HG02973 (cell line): ENCODE data around the gene S100B.
"Not testable (repeated sequence)": the region's sequence is repeated elsewhere in the genome, so short reads cannot be mapped to it uniquely, and the experiment has no call there.

Source experiments
- ATAC-seq: cut with Tn5 transposase; IDR thresholded peaks from one replicate; pipeline ENCODE4 v1.9.1; 2021; ENCODE audit warnings: moderate library complexity; ENCODE audit not compliant: unreplicated experiment

The S100B gene

DNA sequence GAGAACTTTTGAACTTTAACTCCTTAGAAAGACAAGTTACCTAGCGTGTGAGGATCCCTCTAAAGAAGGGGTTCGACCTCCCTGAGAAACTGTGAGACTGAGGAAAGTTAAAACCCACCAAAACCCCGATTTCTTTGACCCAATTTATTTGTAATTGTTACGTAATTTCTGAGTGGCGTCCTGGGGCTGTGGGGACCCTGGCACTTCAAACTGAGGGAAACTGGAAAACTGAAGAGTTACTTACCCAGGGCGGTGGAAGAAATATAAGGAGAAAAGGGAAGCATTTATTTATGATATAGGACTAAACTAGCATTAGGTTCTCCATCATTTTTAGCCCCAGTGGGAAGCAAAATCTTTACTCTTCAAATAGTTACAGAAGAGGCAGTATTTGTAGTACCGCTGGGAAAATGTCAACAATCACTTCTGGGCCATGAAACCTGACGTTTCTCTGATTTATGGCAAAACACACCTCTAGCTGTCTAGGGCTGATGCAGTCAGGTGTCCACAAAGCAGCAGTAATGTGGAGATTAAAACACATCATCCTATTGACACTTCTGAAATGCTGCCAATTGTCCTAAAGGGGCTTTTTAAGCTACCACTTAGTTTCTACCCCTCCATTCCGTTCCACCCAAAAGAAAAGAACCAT lies 430 bp downstream of the S100B start:
- no peak for ATAC-seq

DNA sequence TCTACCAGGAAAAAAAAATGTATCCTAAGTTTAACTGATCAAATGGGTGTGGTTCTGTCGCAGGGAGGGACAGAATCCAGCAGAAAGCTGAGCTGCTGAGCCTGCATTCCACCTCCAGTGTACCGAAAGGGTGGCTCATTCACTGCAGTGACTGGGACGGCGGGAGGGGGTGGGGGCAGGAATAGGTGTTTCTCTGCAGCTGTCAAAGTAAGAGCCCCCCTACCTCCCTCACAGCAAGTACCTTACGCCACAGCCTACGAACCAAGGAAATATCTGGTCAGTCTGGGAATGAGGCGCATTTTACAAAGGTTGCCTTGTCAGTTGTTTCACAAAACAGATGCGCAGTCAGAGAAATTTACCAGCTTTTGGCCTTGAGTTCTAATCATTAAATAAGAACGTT lies 1.7 kb downstream of the S100B start:
- ATAC-seq: no peak

DNA sequence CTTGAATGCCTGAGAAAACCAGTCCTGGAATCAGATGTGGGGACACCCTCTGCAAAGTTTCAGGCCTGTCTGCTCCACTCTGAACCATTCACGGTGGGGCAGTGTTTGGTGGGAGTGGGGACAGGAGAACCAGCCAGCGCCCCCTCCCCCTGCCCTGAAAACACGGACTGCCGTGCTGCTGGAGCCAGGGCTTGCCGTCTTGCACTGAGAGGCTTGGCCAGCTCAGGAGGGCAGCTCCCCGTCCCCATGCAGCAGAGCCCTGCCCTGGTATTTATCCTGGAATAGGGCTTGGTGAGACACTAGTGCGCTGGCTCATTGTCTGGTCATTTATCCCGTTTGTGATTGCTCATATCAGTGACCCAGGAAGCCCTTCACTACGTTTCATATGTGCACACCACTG lies 3.9 kb downstream of the S100B start:
- ATAC-seq: no peak

DNA sequence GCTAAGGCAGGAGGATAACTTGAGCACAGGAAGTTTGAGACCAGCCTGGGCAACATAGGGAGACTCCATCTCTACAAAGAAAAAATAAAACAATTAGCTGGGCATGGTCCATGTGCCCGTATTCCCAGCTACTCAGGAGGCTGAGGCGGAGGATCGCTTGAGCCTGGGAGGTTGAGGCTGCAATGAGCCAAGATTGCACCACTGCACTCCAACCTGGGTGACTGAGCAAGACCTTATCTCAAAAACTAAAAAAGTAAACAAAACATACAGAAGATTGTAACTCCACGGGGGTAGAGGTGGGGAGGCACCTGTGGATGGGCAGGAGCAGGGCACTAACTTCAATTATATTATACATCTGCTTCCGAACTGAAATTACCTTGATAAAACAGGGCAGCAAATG lies 4.6 kb downstream of the S100B start:
- no peak for ATAC-seq

DNA sequence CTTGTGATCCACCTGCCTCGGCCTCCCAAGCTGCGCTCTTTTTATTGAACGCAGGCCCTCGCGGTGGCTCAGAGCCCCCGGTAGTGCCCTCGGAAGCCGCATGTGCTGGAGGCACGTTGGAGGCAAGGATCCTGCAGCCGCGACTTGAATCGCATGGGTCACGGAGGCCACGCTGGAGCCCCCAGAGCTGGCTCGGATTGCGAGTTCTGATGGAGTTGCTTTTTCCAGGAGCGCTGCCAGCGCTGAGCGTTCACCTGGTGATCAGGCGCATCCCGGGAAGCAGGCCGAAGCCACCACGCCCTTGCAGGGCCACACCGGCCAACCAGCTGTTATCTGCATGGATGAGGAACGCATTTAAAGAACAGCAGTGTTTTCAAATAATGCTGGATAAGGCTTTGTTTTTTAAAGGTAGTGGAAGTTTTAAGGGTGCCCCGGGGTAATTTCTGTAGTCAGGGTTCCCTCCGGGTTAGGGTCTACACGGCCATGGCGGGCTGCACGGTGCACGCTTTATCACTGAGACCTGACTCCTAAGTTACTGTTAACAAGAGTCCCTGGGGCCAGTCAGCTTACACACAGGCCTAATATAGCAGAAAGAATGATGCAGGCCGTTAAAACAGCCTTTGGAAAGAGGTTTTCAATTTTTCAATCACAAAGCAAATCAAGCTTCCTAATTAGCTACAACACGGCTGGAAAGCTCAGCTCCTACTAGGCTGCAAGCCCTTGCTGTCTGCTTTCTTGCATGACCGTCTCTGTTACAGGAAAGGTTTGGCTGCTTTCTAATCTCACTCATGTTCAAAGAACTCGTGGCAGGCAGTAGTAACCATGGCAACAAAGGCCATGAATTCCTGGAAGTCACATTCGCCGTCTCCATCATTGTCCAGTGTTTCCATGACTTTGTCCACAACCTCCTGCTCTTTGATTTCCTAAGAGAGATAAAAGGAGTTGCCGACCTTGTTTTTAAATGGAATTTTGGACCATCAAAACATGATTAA lies 6.0 kb downstream of the S100B start:
- no peak for ATAC-seq

DNA sequence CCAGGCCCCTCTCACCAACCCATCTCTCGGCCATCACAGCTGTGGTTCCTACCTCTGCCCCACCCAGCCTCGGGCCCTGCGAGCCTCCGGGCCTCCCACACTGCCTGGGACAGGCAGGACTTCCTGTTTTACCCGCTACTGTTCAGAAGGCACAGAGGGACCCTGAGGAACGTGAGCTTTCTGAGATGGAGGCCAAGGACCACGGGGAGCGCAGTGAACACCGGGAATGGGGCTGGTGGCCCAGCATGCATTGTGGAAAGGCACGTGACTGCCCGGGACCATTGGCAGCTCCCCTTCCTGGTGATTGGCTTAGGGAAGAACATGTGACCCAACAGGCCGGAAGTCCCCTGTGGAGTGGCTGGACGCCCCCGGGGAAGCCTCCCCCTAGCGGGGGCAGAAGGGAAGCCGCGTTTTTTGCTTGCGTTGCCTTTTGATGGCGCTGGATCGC lies 7.0 kb downstream of the S100B start:
- no peak for ATAC-seq

DNA sequence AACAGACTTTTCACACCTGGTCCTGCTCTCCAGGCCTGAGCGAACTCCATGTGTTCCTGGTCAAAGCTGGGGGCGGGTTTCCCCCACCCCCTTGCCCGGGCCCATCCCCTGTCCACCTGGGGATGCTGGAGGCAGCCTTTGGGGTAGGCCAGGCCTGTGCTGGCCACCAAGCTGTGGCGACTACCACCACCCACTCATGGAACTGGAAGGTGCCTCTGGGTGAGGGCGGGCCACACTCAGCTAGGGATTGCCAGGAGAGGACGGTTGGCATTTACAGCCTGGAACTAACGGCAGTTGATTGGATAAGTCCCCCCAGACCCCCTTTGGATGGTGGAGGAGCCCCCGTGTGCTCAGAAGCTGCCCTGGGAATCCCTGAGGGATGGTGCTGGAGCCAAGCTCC lies 7.9 kb downstream of the S100B start:
- ATAC-seq: no peak

DNA sequence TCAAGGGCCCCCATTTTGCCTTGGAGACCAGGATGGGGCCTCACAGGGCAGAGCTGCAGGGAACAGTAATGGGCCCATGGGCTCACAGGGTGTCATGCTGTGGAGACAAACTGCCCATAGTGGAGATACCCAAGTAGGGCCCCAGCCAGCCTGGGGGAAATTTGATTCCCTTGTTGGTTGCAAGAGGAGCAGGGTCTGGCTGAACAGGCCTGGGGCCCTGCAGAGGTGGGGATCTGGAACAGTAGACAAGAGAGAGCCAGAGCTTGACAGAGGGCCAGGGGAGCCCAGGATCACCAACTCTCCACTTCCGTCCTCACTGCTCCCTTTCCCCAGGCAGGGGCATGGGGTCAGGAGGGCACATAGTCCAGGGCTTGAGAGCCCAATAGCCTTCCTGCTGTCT lies 8.7 kb downstream of the S100B start:
- no peak for ATAC-seq

DNA sequence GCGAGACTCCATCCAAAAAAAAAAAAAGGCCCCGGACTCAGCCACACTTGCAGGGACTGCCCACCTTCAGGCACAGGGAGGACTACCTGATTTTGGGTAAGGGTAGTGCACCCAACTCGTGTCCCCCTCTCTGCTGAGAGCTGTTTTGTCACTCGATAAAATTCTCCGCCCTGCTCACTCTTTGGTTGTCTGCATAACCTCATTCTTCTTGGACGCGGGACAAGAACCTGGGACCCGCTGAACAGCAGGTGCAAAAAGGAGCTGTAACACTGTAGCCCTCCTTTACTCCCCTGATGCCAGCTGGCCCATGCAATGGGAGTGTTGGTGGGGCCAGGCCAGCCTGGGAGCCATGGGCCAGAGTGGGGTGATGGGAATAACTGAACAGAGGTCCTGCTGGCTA lies 10.6 kb downstream of the S100B start:
- no peak for ATAC-seq

DNA sequence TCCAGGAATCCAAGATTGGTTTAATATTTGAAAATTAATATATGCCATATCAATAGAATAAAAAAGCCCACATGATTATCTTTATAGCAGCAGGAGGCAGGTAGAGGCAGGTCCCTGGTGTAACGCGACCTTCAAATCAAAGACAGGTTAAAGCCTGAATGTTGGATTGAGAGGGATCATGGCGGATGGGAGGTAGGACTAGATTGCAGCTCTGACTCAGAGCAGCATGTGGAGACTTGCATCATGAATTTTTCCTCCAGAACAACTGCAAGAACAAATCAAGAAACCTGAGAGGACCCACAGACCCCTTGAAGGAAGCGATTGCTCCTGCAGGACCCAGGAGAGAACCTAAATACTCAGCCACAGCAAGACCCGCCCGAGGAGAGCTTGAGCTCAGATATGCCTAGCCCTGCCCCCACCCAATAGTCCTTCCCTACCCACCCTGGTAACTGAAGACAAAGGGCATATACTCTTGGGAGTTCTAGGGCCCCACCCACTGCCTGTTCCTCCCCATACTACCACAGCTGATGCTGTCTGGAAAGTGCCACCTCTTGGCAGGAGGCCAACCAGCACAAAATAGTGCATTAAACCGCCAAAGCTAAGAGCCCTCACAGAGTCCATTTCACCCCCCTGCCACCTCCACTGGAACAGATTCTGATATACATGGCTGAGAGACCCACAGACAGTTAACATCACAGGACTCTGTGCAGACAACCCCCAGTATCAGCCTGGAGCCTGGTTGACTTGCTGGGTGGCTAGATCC lies 19.5 kb downstream of the S100B start:
- no peak for ATAC-seq

DNA sequence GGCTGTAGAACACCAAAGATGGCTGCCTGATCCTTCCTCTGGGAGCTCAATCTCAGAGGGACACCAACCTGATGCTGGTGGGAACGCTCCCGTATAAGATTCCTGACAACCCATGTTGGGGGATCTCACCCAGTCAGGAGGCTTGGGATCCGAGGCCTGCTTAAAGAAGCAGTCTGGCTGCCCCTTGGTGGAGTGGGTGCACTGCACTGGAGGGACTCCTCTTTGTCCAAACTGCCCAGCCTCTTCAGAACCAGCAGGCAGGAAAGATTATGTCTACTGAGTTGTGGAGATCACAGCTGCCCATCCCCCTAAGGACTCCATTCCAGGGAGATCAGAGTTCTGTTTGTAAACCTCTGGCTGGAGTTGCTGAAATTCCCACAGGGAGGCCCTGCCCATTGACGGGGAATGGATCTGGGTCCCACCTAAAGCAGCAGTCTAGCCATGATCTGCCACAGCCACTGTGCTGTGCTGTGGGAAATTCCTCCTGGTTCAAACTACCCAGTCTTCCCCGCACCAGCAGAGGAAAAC lies 23.0 kb downstream of the S100B start:
- ATAC-seq: no peak

DNA sequence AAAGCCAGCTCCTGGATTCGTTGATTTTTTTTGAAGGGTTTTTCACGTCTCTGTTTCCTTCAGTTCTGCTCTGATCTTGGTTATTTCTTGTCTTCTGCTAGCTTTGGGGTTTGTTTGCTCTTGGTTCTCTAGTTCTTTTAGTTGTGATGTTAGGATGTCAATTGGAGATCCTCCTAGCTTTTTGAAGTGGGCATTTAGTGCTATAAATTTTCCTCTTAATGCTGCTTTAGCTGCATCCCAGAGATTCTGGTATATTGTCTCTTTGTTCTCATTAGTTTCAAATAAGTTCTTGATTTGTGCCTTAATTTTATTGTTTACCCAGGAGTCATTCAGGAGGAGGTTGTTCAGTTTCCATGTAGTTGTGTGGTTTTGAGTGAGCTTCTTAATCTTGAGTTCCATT lies 25.5 kb downstream of the S100B start:
- not testable (repeated sequence) for ATAC-seq

DNA sequence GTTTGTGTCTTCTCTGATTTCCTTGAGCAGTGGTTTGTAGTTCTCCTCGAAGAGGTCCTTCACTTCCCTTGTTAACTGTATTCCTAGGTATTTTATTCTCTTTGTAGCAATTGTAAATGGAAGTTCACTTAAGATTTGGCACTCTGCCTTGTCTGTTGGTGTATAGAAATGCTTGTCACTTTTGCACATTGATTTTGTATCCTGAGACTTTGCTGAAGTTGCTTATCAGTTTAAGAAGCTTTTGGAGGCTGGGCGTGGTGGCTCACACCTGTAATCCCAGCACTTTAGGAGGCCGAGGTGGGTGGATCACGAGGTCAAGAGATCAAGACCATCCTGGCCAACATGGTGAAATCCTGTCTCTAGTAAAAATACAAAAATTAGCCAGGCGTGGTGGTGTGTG lies 27.1 kb downstream of the S100B start:
- not testable (repeated sequence) for ATAC-seq

DNA sequence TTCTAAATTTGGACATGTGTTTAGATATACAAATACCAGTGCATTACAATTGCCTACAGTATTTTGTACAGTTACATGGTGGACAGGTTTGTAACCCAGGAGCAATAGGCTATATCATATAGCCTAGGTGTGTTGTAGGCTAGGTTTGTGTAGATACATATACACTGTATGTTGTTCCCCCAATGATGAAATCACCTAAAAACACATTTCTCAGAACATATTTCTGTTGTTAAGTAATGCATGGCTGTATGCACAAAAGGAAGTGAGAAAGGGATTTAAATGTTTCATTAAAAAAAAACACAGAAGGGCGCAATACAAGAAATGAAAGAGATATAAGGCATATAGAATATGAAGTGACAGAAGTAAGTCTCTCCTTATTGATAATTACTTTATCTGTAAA lies 32.0 kb downstream of the S100B start:
- no peak for ATAC-seq

DNA sequence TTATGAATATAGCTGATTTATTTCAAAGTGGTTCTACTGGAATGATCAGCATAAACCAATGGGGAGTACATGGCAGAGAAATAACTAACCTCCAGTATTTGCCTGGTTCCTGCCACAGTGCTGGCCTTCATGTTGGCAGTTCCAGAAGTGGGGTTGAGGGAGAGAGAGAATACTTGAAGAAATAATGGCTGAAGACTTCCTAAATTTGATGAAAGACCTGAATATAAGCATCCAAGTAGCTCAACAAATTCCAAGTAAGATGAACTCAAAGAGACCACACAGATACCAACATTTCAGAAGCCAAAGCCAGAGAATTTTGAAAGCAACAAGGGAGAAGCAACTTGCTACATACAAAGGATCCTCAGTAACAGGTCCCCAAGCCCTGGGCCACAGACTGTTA lies 34.3 kb downstream of the S100B start:
- no peak for ATAC-seq

DNA sequence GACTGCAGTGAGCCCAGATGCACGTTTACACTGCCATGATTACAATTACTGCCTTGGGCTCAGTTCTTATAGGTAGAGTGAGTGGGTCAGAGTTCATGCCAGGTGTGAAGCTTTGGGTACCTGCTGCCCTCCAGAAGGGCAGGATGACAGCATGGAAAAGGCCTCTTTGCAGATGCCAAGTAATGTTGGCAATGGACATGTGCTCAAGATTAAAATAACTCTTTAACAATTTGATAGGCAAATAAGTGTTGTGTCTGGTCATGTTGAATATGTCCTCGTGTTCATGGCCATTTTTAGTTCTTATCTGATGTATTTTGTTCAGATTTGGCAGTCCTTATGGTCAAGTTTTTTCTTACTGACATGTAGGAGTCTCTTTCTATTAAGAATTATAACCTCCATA lies 34.8 kb downstream of the S100B start:
- ATAC-seq: no peak

DNA sequence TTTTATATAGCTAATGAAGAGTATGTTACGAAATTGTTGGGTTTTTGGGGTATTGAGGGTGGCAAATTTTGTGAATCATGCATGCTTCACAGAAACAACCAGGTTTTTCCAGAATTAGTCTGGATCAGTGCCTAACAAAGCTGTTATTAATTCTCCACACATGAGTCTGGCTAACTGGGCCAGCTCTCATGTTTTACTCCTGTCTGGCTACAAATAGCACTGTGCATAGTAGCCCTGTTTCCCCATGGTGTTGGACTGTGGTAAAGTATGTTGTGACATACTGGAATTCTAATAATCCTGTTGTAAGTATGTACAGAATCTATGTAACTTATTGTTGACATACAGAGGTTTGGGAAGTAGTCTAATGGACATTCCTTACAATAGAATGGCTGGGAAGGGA lies 35.8 kb downstream of the S100B start:
- ATAC-seq: no peak

DNA sequence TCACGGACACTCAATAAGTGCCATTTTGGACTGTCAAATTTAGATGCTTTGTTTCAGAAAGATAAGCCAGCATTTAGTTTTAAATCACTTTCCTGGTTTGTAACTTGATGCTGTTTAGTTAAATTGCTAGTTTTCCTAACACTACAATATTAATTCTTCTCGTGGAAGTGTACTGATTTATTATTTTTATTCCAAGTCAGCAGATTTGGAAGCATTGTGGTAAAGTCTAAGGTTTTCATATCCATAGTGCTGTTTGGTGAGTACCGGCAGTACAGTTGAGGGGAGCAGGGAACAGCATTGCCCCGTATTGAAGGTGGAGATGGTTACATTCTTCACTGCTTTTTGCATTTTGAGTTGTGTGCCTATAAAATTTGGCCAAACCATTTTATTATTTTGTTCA lies 36.3 kb downstream of the S100B start:
- ATAC-seq: no peak

DNA sequence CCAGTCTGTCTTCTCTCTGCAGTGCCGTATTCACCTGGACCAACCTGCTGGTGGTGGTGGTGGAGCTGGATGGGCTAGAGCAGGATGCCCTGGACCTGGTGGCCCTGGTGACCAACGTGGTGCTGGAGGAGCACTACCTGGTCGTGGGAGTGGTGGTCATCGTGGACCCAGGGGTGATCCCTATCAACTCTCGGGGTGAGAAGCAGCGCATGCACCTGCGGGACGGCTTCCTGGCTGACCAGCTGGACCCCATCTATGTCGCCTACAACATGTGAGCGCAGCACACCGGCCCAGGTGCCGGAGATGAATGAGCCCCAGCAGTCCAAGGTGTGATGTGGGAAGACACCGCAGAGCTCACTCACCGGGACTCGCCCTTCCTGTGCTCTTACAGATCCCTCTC lies 37.5 kb downstream of the S100B start:
- no peak for ATAC-seq

DNA sequence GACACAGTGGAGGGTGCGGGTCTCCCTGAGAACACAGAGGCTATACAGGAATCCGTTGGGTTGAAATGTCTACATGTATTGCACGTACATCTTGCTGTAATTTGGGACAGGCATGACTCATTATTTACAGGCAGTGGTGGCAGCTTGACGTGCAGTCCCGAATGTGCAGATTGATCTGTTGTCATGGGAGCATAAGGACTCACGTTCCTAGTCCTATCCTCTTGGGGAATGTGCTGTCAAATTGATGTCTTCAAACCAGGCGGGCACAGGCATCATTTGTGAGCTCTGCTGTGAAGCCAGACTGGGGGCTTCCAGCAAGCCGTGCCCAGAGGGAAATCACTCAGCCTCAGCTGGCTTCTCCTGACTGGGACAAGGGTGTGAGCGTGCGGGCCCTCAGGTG lies 40.5 kb downstream of the S100B start:
- ATAC-seq: no peak

DNA sequence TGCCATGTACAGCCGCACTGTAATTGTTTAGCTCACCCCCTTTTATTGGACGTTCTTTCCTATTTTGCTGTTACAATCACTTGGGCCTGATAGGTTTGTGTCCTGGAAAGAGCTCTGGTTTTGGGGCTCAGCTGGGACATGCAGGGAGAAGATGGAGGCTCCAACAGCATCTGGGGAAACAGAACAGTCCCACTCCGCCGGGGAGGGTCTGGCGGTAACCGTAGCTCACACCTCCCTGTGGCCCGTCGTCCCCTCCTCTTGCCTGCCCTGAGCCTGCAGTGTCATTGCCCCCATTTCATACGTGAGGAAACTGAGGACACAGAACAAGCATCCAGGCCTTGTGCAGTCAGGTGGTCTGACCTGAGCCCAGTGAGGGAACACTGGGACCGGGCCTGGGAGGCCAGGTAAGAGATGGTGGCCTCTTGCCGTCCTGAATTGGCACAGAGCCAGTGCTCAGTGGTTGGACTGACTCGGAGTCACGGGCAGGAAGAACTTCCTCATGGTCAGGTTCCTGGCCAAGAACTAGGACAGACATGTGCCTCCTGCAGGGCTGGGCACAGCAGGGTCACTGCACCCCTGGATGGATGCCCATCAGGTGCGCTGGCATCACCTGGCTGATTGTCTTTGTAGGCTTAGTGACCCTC lies 41.8 kb downstream of the S100B start:
- no peak for ATAC-seq
